NCI-H345 treated with DMSO at 0.1 percent for 48 hours (cell line): ENCODE measurements around the gene DDR2.
"Not testable (repeated sequence)": the region's sequence is repeated elsewhere in the genome, so short reads cannot be mapped to it uniquely, and the experiment has no call there.

Experiments
- DNase-seq: peaks from one replicate; lab custom pipeline; 2025; ENCODE audit not compliant: unreplicated experiment; lab: John Stamatoyannopoulos, UW

The DDR2 gene

DNA sequence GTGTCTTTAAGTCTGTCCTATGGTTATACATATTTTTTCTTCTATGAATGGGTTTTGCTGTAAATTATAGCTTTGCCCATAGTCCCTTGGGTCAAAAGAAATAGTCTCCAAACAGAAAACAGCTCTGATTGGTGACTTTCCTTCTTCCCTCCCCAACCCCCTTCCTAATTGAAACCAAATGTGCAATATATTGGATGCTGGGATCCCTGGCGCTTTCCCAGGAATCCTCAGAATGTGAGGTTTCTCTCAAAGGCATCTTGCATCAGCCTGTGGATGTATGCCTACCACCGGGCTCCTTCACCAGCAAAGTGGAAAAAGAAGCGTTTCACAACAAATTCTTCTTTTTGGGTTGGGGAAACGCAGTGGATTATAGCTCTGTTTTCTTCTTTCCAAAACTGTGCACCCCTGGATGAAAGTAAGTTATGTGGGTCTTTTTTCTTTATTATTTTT lies at the start of gene DDR2:
Gene DDR2 (plus strand): TSS at position 248 of the 450 bp plus-strand sequence. CDS start 86,600 bp downstream, outside the sequence.
- no peak for DNase-seq

DNA sequence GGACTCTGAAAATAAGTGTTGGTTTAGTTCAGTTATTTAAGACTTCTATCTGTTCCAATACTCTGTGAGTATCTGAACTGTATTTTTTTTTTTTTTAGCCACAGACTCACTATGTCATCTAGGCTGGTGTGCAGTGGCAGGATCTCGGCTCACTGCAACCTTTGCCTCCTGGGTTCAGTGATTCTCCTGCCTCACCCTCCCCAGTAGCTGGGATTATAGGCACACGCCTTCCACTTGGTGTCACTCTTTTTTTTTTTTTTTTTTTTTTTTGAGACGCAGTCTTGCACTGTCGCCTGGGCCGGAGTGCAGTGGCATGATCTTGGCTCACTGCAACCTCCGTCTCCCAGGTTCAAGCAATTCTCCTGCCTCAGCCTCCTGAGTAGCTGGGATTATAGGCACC lies 49.4 kb upstream of the DDR2 start:
- not testable (repeated sequence) for DNase-seq

DNA sequence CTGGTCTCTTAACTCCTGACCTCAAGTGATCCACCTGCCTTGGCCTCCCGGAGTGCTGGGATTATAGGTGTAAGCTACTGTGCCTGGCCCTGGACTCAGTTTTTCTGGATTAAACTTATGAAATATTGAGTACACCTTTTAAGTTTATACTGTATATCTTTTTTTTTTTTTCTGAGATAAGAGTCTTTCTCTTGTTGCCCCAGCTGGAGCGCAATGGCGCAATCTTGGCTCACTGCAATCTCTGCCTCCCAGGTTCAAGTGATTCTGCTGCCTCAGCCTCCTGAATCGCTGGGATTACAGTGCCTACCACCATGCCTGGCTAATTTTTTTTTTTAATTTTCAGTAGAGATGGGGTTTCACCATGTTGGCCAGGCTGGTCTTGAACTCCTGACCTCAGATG lies 47.2 kb upstream of the DDR2 start:
- not testable (repeated sequence) for DNase-seq

DNA sequence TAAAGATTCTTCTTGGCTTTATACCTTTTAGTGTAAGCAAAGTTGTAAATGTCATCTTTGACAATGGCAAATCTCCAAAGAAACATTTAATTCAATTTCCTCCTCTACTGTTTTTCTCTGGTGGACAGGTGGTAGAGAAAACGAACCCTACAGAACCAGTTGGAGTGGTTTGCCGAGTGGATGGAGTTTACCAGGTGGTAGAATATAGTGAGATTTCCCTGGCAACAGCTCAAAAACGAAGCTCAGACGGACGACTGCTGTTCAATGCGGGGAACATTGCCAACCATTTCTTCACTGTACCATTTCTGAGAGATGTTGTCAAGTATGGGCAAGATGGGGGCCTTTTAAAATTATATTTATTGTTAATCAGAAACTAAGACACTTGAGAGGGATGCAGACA lies 44.9 kb upstream of the DDR2 start:
- no peak for DNase-seq

DNA sequence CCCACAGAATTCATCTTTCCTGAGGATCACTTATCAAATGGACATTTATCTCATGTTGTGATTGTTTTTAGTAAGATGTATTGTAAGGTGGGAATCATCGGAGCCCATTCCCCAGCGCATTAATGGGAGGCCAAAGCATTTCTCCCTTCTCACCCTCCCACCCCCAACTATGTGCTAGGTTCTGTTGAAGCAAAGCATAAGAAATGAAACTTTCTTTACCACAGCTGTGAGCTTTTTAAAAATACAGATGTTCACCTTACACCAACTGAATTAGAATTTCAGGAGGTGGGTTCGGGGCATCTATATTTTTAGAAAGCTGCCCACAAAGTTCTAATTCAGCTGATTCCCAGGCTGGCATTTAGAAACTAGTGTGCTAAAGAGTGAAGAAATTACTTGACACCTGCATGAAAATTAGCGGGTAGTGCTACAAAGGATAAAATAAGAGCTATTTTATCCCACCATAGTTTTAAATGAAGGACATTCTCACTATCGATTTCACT lies 44.5 kb upstream of the DDR2 start:
- DNase-seq = no peak

DNA sequence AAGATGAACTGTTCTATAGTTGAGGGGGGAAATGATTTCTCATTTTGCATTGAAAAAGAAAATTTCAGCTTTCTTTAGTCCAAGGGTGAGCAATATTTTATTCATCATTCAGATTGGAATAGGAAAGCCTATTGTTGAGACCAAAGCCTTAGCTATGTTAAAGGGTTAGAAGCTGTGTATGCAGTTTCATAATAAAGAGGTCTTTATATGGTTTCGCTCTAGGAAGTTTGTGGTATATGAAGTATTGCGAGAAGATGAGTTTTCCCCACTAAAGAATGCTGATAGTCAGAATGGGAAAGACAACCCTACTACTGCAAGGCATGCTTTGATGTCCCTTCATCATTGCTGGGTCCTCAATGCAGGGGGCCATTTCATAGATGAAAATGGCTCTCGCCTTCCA lies 42.2 kb upstream of the DDR2 start:
- DNase-seq = no peak

DNA sequence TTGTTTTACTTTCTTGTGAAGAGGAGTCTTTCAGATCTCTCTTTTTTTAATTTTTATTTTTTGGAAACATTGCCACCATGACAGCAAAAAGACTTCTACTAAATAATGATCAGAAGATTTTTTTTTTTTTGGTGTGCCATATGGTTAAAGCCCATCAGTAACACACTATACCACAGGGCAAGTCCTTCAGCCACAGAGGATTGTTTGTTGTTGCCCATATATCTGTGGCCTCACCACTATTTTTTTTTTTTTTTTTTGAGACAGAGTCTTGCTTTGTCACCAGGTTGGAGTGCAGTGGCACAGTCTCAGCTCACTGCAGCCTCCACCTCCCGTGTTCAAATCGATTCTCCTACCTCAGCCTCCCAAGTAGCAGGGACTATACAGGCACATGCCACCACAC lies 41.6 kb upstream of the DDR2 start:
- no peak for DNase-seq

DNA sequence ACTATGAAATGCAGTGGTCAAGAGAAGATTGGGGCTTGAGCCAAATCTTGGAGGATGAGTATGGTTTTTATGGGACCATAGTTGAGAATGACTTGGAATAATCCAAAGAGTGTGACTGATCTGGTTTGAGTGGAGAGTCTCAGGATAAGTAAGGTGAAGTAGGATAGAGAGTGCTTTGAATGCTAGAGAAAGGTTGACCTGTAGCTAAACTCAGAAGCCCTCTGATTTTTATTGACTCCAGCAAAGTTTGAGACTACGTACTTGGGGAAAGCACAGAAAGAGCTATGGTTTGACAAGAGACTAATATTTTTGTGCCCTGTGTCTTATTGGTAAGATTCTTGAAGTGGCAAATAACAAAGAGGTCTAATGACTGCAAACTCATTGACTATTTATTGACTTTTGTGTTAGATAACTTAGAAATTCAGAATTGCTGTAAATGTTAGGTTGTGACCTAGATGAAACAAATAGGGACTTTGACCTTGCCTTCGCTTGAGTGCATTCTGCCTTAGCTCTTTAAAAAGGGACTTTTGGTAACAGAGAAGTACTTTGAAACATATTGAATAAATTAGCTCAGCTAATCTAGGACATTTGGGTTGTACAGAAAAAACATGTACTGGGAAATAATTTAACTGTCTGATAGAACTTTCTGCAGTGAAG lies 35.6 kb upstream of the DDR2 start:
- DNase-seq = no peak

DNA sequence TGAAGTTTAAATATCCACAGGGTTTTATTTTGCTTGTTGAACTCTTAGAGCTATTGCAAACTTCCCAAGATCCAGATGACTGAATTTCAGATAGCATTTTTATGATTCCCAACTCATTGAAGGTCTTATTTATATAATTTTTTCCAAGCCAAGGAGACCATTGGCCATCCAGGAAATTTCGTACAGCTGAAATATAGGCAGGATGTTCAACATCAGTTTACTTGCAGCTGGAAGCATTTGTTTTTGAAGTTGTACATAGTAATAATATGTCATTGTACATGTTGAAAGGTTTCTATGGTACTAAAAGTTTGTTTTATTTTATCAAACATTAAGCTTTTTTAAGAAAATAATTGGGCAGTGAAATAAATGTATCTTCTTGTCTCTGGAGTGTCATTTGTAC lies 32.8 kb upstream of the DDR2 start:
- DNase-seq = no peak

DNA sequence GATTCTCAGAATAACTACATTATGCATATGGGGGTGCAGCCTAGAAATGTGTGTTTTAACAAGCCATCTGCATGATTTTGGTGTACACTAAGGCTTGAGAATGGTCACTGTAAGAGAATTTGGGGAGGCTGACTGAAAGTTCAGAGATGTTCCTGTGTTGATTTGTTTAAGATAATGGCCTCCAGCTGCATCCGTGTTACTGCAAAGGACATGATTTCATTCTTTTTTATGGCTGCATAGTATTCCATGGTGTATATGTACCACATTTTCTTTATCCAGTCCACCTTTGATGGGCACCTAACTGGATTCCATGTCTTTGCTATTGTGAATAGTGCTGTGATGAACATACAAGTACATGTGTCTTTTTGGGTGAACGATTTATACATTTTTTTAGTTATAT lies 29.1 kb upstream of the DDR2 start:
- DNase-seq = not testable (repeated sequence)

DNA sequence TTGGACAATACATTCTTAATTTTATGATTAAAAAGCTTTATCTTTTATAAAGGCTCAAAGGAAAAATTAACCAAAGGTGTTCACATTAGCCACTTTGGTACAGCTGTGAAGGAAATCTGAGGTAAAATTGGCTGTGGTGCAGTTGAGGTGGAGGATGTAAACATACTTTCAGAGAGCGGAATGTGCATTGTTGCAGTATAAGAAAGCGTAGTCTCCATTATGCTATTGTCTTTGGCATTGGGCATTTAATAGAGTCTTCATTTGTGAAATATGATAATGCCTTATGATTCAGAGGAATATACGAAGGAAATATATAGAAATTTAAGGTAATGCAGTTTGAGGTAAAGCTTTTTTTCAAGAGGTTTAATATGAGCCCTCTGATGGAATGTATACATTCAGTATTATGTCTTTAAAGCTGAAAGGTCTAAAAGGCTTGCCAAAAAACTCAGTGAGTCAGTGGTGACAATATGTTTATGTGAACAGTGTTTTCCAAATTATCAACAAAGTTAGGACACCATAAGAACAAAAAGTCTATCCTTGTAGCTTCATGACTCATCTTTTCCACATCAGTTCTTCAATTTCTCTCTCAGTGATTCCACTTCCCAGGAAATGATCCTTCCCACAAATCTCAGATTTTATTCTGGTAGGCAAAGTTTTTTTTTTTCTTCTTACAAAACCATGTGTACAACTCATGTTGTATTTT lies 26.9 kb upstream of the DDR2 start:
- DNase-seq = no peak

DNA sequence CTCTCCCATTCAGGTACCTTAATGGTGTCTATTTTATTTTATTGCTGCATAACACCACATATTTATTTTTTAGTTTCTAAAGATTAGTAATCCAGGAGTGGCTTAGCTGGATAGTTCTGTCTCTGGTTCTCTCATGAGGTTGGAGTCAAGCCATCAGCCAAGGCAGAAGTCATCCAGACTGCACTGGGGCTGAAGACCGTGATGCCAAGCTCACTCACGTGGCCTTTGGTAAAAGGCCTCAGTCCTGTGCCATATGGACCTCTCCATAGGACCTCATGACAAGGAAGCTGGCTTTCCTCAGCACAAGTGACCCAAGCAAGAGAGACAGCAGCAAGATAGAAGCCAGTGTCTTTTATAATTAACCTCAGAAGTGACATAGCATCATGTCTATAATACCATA lies 23.0 kb upstream of the DDR2 start:
- no peak for DNase-seq

DNA sequence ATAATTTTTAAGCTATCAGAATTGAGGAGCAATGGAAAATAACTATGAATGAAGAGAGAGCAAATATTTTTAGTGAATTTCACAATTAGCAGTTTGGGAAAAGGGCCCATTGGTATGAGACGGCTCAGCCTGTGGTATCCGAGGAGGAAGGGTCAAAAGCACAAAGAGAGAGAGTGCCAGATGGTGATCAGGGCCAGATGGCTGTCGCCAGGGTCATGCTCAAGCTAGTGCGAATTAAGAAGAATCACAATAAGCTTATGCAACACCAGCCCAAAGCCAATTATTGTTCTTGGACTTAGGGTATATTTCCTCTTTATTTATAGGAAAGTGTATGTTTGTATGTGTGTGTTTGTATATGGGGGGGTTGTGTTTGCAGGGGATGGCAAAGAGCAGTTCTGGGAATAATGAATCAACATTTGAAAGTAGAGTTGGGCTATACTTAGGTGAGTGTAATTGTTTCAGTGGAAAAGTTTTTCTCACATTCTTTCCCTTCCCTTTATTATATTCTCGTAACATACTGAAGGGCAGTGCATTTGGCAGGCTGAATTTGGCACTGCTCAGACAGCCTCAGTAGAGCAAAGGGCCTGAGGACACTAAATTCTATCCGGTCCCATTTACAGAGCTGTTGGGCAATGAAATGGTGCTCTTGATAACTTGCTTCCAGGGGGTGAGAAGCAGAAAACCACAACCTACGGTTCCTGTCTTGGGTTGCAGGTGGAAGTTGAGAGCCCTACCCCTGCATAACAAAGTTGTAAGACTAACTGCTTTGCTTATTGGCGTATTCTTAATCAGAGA lies 19.5 kb upstream of the DDR2 start:
- DNase-seq = no peak

DNA sequence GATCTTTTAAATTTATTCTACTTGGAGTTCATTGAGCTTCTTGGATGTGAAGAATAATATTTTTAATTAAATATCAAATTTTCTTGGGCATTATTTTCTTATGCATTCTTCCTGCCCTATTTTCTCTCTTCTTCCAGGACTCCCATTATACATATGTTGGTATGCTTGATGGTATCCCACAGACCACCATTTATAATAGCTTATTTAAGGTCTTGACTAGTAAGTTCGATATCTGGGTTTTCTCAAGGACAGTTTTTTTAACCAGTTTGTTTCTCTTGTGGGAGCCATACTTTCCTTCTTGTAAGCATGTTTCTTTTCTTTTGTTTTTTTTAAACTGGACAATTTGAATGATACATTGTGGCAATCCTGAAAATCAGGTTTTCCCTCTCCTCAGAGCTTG lies 15.4 kb upstream of the DDR2 start:
- DNase-seq = no peak

DNA sequence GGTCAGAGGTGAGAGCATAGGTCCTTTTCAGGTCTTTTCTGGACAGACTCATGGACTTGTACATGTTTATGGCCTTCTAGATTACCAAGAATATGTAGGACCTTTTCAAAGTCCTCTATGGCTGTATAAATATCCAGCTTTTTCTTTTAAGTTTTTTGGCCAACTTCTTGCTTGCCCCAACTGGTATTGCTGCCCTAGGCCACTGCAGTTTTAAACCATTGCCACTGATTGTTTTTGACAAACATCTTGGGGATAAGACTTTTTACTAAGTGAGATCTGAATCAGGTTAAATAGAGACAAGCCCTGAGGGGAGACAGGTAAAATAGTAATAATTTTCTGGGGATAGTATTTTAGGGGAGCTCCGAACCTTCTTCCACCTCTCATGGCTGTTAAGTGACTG lies 14.8 kb upstream of the DDR2 start:
- DNase-seq = no peak

DNA sequence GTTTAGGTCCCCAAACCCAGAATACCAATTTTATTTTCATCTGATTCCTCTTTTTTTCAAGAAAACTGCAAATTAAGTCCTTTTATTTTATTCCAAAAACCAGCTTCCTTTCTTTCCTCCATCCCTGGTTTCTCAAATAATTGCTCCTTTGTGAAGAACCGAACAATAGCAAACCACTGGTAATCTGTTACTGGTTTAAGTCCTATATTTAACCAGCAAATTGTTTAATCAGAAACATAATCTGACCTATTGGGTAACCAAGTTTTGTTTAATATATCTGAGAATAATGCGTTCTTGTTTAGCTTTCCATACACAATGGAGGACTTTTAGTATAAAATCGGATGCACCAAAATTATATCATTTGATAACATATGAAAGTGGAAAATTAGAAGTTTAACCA lies 13.2 kb upstream of the DDR2 start:
- no peak for DNase-seq

DNA sequence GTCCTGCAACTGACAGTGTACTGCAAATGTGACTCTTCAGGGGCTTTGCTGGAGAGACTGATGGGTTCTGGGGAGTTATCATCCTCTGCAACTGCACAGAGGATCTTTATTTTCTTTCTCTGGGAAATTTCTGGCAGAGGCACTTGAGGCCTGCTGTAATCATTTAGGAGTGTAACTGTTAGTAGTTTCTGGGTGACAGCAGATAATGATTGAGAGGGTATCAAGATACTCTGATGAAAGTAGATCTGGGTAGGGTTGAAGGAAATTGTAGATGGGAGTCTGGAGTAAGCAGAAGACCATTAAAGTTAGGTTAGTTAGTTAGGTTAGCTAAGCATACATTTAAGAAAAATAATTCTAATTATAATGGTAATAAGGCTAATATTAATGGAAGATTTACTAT lies 11.0 kb upstream of the DDR2 start:
- DNase-seq = no peak

DNA sequence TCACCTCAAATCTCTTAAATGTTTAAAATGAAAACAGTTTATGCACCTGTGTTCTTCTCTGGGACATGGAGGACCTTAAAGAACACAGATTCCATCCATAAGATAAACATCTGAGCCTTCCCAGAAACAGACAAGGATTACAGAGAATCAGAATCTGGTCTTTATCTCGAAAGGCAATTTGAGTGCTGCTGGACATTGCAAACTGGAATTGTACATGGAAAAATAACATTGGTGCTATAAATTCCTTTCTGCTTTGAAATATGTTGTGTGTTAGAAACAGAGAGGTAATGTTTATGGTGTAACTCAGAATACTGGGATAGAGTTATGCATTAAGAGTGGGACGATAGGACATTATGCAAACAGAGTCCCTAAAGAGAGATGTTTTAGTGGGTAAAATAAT lies 6.6 kb upstream of the DDR2 start:
- DNase-seq = no peak

DNA sequence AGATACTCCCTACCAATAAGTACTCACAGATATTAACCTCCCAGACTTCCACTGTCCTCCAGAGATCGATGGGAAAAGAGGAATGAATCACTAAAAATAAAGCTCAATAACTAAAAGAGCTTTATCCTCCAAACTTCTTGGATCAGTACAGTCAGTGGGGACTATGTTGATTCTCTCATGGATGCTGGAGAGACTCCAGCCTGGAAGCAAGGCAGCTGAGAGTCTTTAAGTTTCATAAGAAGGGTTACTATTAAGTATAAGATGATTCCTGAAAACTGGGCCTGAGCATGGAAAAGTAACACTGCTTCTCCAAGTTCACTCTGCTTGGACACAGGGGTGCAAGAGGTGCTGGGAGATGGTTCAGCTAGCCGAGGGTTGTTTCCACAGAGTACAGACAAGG lies 6.2 kb upstream of the DDR2 start:
- DNase-seq = no peak

DNA sequence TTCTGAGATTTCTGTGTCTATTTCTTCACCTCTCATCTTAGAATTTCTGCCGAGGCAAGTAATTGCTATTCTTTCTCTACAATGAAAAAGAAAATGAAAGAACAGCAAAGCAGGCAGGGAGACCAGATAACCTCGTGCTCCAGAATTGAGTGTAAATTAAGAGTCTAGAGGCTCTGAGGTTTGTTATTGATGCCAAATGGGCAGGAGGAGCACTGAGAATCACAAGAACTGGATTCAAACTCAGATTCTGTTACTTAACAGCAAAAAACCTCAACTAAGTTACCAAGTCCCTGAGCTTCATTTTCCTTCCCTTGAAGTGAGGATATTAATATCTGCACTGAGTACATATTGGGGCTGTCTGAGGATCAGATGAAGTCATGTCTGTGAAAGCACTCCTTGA lies 5.5 kb upstream of the DDR2 start:
- DNase-seq = no peak

DNA sequence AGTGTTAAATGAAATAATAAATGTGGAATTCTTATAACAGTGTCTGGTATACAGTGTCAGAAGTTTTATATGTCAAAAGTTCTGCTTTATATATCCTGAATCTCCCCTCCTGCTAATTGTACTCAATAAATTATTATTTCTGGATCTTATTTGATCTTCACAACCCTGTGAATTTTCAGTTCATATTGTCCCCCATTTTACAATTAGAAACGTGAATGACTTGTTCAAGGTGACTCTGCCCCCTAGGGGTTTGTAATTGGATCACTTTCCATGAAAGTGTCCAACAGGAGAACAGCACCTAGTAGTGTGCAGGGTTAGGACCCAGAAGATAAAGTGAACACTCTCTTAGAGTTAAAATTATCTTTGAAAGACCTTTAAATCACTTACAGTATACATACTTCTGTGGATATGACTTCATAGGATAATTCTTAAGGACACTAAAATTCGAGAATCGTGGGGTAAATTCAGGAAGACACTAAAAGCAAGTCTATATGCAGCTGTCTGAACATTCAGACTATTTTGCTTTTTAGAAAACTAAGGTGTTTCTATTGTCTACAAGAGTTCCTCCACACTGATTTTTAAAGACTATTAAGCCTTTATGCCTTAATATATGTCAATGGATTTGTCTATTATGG lies 4.5 kb upstream of the DDR2 start:
- no peak for DNase-seq
